HG03039 (cell line): ENCODE measurements around the gene DCAF6.
"Not testable (repeated sequence)": the region's sequence is repeated elsewhere in the genome, so short reads cannot be mapped to it uniquely, and the experiment has no call there.

ENCODE experiments used
- ATAC-seq: cut with Tn5 transposase; IDR thresholded peaks from one replicate; pipeline ENCODE4 v1.9.1; 2021; ENCODE audit warnings: mild to moderate bottlenecking, moderate library complexity; ENCODE audit not compliant: unreplicated experiment

The DCAF6 gene

DNA sequence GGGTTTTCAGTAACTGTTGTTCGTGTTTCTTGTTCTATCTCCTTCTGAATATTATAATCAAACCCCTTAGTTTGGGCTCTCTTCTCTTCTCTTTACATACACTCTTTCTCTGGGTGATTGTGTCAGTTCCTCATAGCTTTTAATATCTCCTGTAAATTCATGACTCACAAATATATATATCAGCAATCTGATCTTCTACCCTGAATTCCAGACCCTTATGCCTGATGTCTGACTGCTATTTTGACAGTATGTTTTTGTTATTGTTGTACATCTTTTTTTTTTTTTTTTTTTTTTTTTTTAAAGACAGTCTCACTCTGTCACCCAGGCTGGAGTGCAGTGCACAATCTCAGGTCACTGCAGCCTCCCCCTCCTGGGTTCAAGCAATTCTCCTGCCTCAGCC is 71.2 kb downstream of the DCAF6 start:
- no peak for ATAC-seq

DNA sequence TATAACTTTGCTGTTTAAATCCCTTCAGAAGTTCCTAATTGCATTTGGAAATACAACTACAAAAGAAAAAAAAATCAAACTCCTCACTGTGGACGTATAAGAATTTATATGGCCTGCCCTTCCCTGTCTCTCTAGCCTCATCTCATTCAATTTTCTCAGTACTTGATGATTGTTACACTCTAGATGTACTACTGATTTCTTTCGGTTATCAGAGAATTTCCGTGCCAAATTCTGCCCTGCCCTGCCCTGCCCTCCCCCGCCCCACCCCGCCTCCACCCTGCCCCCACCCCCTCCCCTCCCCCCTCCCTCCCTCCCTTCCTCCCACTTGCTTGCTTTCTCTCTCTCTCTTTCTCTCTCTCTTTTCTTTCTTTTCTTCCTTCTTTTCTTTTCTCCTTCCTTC is 72.1 kb downstream of the DCAF6 start:
- no peak for ATAC-seq

- ATAC-seq: no peak
These were observed 72.8 kb downstream of the DCAF6 start for GRCh38 chr1:168009322-168009721.

DNA sequence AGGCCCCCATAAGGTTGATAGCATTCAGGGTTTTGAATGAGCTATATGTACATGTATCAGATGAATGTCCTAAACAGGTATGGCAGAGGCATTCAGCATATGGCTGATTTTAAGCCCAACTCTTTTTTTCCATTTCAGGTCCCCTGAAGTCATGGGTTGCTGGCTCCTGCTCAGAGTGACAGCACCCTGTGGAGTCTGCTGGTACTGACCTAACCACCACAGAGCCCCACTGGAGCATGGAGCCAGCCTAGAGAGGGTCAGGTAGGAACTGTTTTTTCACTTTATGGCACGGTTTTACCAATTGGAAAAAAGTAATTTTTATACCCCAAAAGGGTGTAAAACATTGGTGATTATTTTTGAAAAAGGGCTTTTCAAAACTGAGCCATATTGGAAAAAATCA is 82.9 kb downstream of the DCAF6 start:
- ATAC-seq: no peak

GRCh38 chr1:168031198-168031597 is 94.7 kb downstream of the DCAF6 start:
- no peak for ATAC-seq

DNA sequence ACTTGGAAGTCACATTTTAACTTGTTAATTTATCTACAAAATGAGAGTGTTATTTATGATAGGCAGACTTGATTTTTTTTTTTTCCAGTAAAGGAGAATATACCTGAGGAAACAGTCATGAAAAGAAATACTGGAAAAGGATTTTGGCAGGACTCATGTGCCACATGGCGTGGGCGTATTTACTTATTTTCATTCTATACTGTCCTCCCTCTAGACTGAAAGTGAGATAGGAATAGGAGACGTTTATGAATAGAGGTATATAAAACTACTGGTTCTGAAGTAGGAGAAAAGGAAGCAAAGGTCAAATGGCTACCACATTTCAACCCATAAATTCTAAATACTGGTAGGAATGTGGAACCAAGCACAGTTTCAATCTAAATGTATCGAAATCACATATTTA is 95.1 kb downstream of the DCAF6 start:
- ATAC-seq: no peak

- no peak for ATAC-seq
These were observed 95.5 kb downstream of the DCAF6 start for GRCh38 chr1:168032029-168032428.

- ATAC-seq: no peak
These were observed 98.9 kb downstream of the DCAF6 start for GRCh38 chr1:168035345-168035744.

GRCh38 chr1:168042362-168042761 is 105.9 kb downstream of the DCAF6 start:
- ATAC-seq: no peak

DNA sequence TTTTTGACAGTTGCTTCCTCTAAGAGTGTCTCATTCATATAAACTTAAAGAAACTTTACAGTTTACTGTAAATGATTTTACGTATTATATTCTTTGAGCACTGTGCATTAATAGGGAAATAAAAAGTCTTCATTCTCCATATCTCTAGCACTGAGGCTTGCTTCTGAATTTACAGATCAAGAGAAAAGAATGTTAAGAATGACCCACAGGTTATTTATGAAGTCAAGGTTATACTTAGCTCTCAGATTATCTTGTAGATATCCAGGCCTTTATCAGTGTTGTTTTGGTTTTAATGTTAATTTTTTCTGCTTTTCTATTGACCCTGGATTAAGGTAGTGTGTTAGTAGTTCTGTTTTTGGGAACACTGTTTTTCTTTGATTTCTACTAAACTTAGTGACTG is 108.8 kb downstream of the DCAF6 start:
- ATAC-seq: no peak

- no peak for ATAC-seq
These were observed 113.8 kb downstream of the DCAF6 start for GRCh38 chr1:168050307-168050706.

DNA sequence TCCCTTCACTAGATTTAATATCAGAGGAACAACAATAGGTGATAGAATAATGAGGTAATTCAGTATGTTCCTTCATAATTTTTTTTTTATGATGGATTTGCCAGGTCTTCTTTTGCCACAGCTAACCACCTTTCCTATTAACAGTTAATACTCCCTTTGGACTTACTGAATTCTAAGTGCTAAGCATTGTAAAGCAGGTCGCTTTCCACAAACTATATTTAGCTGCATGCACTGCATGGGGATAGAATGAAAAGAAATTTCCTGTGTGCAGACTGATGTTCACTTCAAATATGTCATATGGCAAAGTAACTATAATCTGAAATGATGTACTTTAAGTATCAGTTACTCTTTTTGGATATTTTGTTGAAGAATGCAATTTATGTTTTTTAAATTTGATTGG is 114.4 kb downstream of the DCAF6 start:
- ATAC-seq: no peak

DNA sequence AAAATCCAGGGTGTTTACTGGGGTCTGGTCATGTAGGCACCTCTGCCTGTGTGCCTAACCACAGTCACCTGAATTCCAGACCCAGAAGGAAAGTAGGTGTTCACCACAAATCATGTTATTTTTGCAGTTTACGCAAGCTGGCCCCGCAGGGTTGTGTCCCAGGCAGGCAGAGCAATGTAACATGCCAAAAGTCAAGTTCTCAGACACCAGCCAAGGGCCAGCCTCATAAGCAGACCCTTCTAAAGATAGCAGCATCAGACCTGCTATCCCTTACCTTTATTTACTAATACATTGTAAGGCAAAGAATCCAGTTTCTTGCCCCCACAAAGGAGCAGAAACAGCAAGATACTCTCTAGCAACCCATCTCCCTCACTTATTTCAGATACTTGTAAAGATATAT is 117.2 kb downstream of the DCAF6 start:
- ATAC-seq: no peak

GRCh38 chr1:168054117-168054516 is 117.6 kb downstream of the DCAF6 start:
- ATAC-seq: no peak

DNA sequence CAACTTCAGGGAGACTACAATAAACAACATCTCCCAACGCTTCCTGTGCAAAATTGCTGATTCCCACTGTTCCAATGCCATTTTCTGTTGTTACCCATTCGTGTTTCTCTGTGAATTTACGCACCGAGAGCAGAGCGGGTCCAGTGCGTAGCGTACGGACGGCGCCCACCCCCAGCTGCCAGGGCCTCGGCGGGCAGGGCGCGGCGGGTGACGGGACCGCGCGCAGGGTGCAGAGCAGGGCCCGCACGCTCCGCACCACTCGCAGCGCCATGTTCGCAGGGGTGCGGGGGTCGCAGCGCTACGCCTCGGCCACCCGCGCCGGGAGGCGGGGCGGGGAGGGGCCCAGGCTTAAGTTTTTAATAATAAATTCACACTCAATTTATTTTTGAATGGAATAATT is 119.7 kb downstream of the DCAF6 start:
- ATAC-seq: not testable (repeated sequence)

- no peak for ATAC-seq
These were observed 120.9 kb downstream of the DCAF6 start for GRCh38 chr1:168057355-168057754.

- ATAC-seq: no peak
These were observed 121.4 kb downstream of the DCAF6 start for GRCh38 chr1:168057921-168058320.

DNA sequence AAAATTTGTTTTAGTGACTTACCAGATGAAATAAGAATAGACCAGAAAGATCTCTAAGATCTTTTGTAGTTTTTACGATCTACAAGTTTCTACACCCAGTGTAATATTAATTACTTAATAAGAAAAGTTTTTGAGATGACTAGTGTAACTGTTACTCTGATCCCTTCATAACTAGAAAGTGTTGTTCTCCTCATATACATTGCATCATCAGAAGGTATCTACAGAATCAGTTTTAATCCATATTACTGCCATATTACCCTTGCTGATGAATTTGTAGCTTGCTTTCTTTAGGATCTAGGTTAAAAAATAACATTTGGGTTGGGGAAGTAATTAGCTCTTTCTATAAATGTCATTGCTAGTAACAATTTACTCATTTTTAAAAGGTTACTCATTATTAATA is 127.7 kb downstream of the DCAF6 start:
- no peak for ATAC-seq

DNA sequence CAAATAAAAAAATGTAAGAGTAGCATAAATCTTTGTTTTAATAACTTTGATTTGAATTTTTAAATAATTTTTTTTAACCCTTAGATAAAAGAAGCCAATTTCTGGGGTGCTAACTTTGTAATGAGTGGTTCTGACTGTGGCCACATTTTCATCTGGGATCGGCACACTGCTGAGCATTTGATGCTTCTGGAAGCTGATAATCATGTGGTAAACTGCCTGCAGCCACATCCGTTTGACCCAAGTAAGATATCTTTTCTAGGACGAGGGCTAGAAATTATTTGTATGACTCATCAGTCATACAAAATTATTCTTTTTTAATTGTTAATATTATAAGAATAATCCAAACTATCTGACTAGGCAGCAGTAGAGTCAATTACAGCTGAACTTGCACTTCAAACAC is 129.0 kb downstream of the DCAF6 start:
- ATAC-seq: no peak

DNA sequence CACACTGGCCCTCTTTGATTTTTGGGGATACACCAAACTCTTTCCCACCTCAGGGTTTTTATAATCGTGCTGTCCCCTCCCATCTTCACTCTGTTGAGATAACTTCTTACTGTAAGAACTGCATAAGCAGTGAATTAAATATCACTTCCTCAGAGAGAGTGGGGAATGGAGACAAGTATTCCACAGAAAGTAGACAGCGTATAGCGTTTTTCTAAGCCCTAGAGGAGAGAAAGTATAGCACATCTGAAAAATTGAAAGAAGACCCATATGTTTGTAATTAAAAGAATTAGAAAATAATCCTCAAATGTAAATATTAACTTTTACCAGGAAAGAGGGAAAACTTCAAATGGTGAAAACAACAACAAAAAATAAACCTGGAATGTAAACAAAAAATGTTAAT is 132.9 kb downstream of the DCAF6 start:
- no peak for ATAC-seq

- no peak for ATAC-seq
These were observed 143.3 kb downstream of the DCAF6 start for GRCh38 chr1:168079761-168080160.

- no peak for ATAC-seq
These were observed 145.0 kb downstream of the DCAF6 start for GRCh38 chr1:168081373-168082007.
